H9 (cell line): Measurements from ENCODE around the gene RFNG. TPM values are rescaled to one million over a fixed set of nuclear protein-coding genes. Genes with fewer than 3 reads are reported as not detected.

Experiments used
- DNase-seq: peaks from one replicate; pipeline ENCODE4 v3.0.0-alpha.2; 2017
- H2AFZ ChIP-seq: one replicate; pipeline ENCODE4 v1.6.1; 2013; ENCODE audit warnings: mild to moderate bottlenecking, low read length, control low read depth, moderate library complexity
- H2AK5ac ChIP-seq: 2 replicates; pipeline ENCODE4 v1.6.1; 2013; ENCODE audit warnings: low read length, control low read depth, mixed read lengths; ENCODE audit not compliant: insufficient read length
- H2BK120ac ChIP-seq: one replicate; pipeline ENCODE4 v1.6.1; 2013; ENCODE audit warnings: low read depth, mild to moderate bottlenecking, low read length, control low read depth, inconsistent platforms; ENCODE audit not compliant: poor library complexity, severe bottlenecking
- H2BK12ac ChIP-seq: 2 replicates; pipeline ENCODE4 v1.6.1; 2013; ENCODE audit warnings: low read length, control low read depth, mixed read lengths, low read depth; ENCODE audit not compliant: insufficient read length
- H2BK15ac ChIP-seq: 2 replicates; pipeline ENCODE4 v1.6.1; 2013; ENCODE audit warnings: low read depth, low read length, control low read depth
- H2BK20ac ChIP-seq: one replicate; pipeline ENCODE4 v1.6.1; 2013; ENCODE audit warnings: low read depth, mild to moderate bottlenecking, low read length, control low read depth, inconsistent platforms; ENCODE audit not compliant: poor library complexity, severe bottlenecking
- H2BK5ac ChIP-seq: 2 replicates; pipeline ENCODE4 v1.6.1; 2013; ENCODE audit warnings: low read length, control low read depth, mixed read lengths; ENCODE audit not compliant: insufficient read length
- H3K14ac ChIP-seq: 2 replicates; pipeline ENCODE4 v1.6.1; 2013; ENCODE audit warnings: low read length, control low read depth; ENCODE audit not compliant: insufficient read depth
- H3K18ac ChIP-seq: 2 replicates; pipeline ENCODE4 v1.6.1; 2013; ENCODE audit warnings: low read depth, mild to moderate bottlenecking, mixed read lengths, low read length, control low read depth; ENCODE audit not compliant: insufficient read length
- H3K23ac ChIP-seq: 2 replicates; pipeline ENCODE4 v1.6.1; 2013; ENCODE audit warnings: low read length, control low read depth, mixed read lengths, low read depth; ENCODE audit not compliant: insufficient read length
- H3K23me2 ChIP-seq: 2 replicates; pipeline ENCODE4 v1.6.1; 2013; ENCODE audit warnings: low read depth, mild to moderate bottlenecking, mixed read lengths, low read length, control low read depth; ENCODE audit not compliant: insufficient read length, poor library complexity, severe bottlenecking
- H3K27ac ChIP-seq: 2 replicates; pipeline ENCODE4 v1.5.1; 2013; ENCODE audit warnings: low read length, control low read depth, mixed read lengths, low read depth; ENCODE audit not compliant: insufficient read length
- H3K27me3 ChIP-seq: 2 replicates; pipeline ENCODE4 v1.6.1; 2013; ENCODE audit warnings: low read length, control low read depth, inconsistent platforms; ENCODE audit not compliant: insufficient read depth
- H3K4ac ChIP-seq: 2 replicates; pipeline ENCODE4 v1.6.1; 2013; ENCODE audit warnings: low read depth, mild to moderate bottlenecking, control low read depth, inconsistent platforms, low read length, moderate library complexity
- H3K4me1 ChIP-seq: 2 replicates; pipeline ENCODE4 v1.6.1; 2013; ENCODE audit warnings: low read length, control low read depth, inconsistent platforms; ENCODE audit not compliant: insufficient read depth
- H3K4me2 ChIP-seq: 2 replicates; pipeline ENCODE4 v1.6.1; 2013; ENCODE audit warnings: low read length, control low read depth, mixed read lengths; ENCODE audit not compliant: insufficient read length, insufficient read depth
- H3K56ac ChIP-seq: 2 replicates; pipeline ENCODE4 v1.6.1; 2013; ENCODE audit warnings: low read depth, mild to moderate bottlenecking, mixed read lengths, low read length, control low read depth; ENCODE audit not compliant: insufficient read length
- H3K79me1 ChIP-seq: 2 replicates; pipeline ENCODE4 v1.6.1; 2013; ENCODE audit warnings: low read depth, mild to moderate bottlenecking, moderate library complexity, low read length, control low read depth, inconsistent platforms; ENCODE audit not compliant: insufficient read depth, poor library complexity, severe bottlenecking
- H3K79me2 ChIP-seq: 2 replicates; pipeline ENCODE4 v1.6.1; 2013; ENCODE audit warnings: low read length, control low read depth, inconsistent platforms; ENCODE audit not compliant: insufficient read depth
- H3K9ac ChIP-seq: 2 replicates; pipeline ENCODE4 v1.6.1; 2013; ENCODE audit warnings: low read length, control low read depth, mixed read lengths; ENCODE audit not compliant: insufficient read length; ENCODE audit errors: extremely low read depth
- H3K9me3 ChIP-seq: one replicate; pipeline ENCODE4 v1.6.1; 2013; ENCODE audit warnings: low read depth, low read length, inconsistent platforms; ENCODE audit not compliant: control insufficient read depth
- H3T11ph ChIP-seq: one replicate; pipeline ENCODE4 v1.6.1; 2013; ENCODE audit warnings: mild to moderate bottlenecking, low read length, control low read depth, inconsistent platforms
- H4K20me1 ChIP-seq: one replicate; pipeline ENCODE4 v1.6.1; 2013; ENCODE audit not compliant: control insufficient read depth, insufficient read length, insufficient read depth
- H4K5ac ChIP-seq: 2 replicates; pipeline ENCODE4 v1.6.1; 2013; ENCODE audit warnings: low read depth, mild to moderate bottlenecking, mixed read lengths, low read length, control low read depth; ENCODE audit not compliant: insufficient read length
- H4K8ac ChIP-seq: replicated peaks from 2 replicates; pipeline ENCODE4 v1.6.1; 2013; ENCODE audit warnings: low read length, control low read depth, mixed read lengths, low read depth; ENCODE audit not compliant: insufficient read length
- H4K91ac ChIP-seq: 2 replicates; pipeline ENCODE4 v1.6.1; 2013; ENCODE audit warnings: low read depth, mild to moderate bottlenecking, moderate library complexity, mixed read lengths, low read length, control low read depth; ENCODE audit not compliant: insufficient read length
- H3K27ac Mint-ChIP-seq, 3 experiments: 2 replicates in 2 of 3; 3 replicates in 1 of 3; pipeline ENCODE4 v1.8.0; 2020 to 2021; ENCODE audit warnings: mixed read lengths in 3 of 3, mild to moderate bottlenecking in 1 of 3, moderate library complexity in 1 of 3
- H3K27me3 Mint-ChIP-seq: 2 replicates; pipeline ENCODE4 v1.8.0; 2021; ENCODE audit warnings: low read depth, mild to moderate bottlenecking, moderate library complexity, mixed read lengths
- H3K36me3 Mint-ChIP-seq, 3 experiments: 2 replicates in 2 of 3; 3 replicates in 1 of 3; pipeline ENCODE4 v1.8.0; 2020 to 2021; ENCODE audit warnings: low read depth in 3 of 3, mixed read lengths in 3 of 3; ENCODE audit not compliant: insufficient read depth in 1 of 3
- H3K4me1 Mint-ChIP-seq, 2 experiments: 2 replicates each; pipeline ENCODE4 v1.8.0; 2020; ENCODE audit warnings: mixed read lengths in 2 of 2
- H3K4me3 Mint-ChIP-seq, 2 experiments: 2 replicates in 1 of 2; 3 replicates in 1 of 2; pipeline ENCODE4 v1.8.0; 2020 to 2021; ENCODE audit warnings: mild to moderate bottlenecking in 2 of 2, mixed read lengths in 2 of 2, moderate library complexity in 1 of 2
- H3K9me3 Mint-ChIP-seq, 2 experiments: 2 replicates in 1 of 2; 3 replicates in 1 of 2; pipeline ENCODE4 v1.8.0; 2020; ENCODE audit warnings: mild to moderate bottlenecking in 2 of 2, mixed read lengths in 2 of 2, moderate library complexity in 1 of 2
- WGBS: extraction: QIAGEN DNeasy Blood & Tissue Kit; methylation state at CpG from one replicate; pipeline ENCODE4 v1.1.7; 2013; ENCODE audit warnings: missing lambda C conversion rate, low lambda C conversion rate, mixed read lengths; ENCODE audit not compliant: insufficient read length; ENCODE audit errors: extremely low coverage; 5-methylcytosine and 5-hydroxymethylcytosine counted together
- total RNA-seq: library from RNA; stranded (reverse); gene quantifications from 2 replicates; pipeline ENCODE4 v1.2.1, GENCODE V29; 2021
- TF ChIP-seq, protein P1 (sequence below): fragments of 200-600 bp; sonication (generic); conservative IDR thresholded peaks from 3 replicates; pipeline ENCODE4 v1.8.0; 2021; ENCODE audit warnings: antibody characterized with exemption, mild to moderate bottlenecking

Gene RFNG
- total RNA-seq, 1 experiment from 2014 or later: 34.0 TPM

DNA sequence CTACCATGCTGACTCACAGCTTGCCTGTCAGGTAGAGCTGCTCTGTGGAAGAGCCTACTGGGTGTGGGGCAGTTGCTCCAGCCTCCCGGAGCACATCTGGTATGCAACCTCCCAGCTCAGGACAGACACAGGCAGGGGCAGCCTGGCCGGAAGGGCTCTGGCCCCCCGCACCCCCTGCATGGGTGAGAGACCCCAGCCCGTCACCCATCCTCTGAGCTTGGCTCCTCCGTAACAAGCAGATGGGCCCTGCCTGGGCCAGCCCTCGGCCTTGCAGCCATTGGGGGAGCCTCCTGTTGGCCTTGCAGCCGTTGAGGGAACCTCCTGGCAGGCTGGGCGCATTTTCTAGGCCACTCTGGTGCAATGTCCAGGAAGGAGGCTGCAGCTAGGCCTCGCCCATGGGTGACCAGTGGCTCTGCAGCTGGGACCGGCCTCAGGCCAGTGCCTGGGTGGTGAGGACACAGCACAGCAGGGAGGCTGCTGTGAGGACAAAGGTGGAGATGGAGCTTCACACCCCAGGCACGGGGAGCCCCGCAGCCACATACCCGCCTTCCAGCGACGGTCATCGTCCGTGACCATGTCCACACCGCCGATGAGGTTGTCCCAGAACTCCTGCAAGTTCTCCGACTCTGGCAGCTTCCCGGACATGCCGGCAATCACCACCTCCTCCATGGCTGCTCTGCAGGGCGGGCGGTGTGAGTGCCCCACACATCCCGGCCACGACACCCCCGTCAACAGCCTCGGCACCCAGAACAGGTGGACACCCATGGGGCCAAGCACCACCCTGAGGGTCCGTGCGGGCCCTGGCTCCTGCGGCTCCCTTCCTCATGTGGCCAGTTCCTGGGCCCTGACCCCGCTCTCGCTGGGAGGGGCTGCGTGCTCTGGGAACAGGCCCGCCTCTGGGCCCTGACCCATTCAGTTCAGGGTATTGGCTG, 44.4 kb upstream of the RFNG start:
- Histone ChIP-seq H3K23ac (no peak overlapping the region), H4K20me1 (no peaks in the 10 kb centered on the region), H4K91ac (no peak overlapping the region), H3K27ac (no peak overlapping the region), H3K9ac (peak overlapping the region; percentile 53), H3K18ac (no peak overlapping the region), H2BK5ac (no peak overlapping the region), H2BK120ac (no peak overlapping the region), H3K4me2 (peak overlapping the region; percentile 73), H3K79me1 (peaks cover 13% of the 10 kb centered on the region), H3K79me2 (peaks cover 20% of the 10 kb centered on the region; the same call in 1 of the 2 replicates), H3T11ph (no peak overlapping the region), H2AK5ac (no peak overlapping the region), H3K4me1 (no peaks in the 10 kb centered on the region), H4K8ac (no peak overlapping the region), H3K4ac (no peak overlapping the region), H4K5ac (no peak overlapping the region), H3K56ac (no peak overlapping the region), H3K27me3 (no peaks in the 10 kb centered on the region), H2BK12ac (no peak overlapping the region), H2BK15ac (no peak overlapping the region), H3K23me2 (peaks cover 14% of the 10 kb centered on the region), H2BK20ac (no peak overlapping the region), H2AFZ (no peak overlapping the region), H3K9me3 (no peaks in the 10 kb centered on the region), H3K14ac (no peak overlapping the region; the same call in 1 of the 2 replicates)
- Mint-ChIP-seq H3K36me3 (peaks cover 12 to 39% (median 38%) of the 10 kb centered on the region in 3 experiments; a peak in 6 of 7 replicates), H3K4me3 (peak overlapping the region; percentile 74 to 82), H3K4me1 (peaks cover 11 to 27% of the 10 kb centered on the region in 2 experiments), H3K27ac (peak overlapping the region in 2 of 3 experiments; percentile 40 to 51; a peak in 2 of 7 replicates), H3K27me3 (no peaks in the 10 kb centered on the region), H3K9me3 (no peaks in the 10 kb centered on the region)
- DNase-seq: no peak
- no CpG with 5 or more reads among the region's 35 CpGs for WGBS
- TF ChIP-seq, protein P1, sequence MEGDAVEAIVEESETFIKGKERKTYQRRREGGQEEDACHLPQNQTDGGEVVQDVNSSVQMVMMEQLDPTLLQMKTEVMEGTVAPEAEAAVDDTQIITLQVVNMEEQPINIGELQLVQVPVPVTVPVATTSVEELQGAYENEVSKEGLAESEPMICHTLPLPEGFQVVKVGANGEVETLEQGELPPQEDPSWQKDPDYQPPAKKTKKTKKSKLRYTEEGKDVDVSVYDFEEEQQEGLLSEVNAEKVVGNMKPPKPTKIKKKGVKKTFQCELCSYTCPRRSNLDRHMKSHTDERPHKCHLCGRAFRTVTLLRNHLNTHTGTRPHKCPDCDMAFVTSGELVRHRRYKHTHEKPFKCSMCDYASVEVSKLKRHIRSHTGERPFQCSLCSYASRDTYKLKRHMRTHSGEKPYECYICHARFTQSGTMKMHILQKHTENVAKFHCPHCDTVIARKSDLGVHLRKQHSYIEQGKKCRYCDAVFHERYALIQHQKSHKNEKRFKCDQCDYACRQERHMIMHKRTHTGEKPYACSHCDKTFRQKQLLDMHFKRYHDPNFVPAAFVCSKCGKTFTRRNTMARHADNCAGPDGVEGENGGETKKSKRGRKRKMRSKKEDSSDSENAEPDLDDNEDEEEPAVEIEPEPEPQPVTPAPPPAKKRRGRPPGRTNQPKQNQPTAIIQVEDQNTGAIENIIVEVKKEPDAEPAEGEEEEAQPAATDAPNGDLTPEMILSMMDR: no peak
